NCI-H524 (cell line): ENCODE results near the gene MYDGF.
A peak's percentile ranks its signal among the peaks of the same experiment; 100 is the strongest.

Experiments
- DNase-seq, 2 experiments: peaks; one replicate each; lab custom pipeline; 2025; lab: John Stamatoyannopoulos, UW

Gene MYDGF

DNA sequence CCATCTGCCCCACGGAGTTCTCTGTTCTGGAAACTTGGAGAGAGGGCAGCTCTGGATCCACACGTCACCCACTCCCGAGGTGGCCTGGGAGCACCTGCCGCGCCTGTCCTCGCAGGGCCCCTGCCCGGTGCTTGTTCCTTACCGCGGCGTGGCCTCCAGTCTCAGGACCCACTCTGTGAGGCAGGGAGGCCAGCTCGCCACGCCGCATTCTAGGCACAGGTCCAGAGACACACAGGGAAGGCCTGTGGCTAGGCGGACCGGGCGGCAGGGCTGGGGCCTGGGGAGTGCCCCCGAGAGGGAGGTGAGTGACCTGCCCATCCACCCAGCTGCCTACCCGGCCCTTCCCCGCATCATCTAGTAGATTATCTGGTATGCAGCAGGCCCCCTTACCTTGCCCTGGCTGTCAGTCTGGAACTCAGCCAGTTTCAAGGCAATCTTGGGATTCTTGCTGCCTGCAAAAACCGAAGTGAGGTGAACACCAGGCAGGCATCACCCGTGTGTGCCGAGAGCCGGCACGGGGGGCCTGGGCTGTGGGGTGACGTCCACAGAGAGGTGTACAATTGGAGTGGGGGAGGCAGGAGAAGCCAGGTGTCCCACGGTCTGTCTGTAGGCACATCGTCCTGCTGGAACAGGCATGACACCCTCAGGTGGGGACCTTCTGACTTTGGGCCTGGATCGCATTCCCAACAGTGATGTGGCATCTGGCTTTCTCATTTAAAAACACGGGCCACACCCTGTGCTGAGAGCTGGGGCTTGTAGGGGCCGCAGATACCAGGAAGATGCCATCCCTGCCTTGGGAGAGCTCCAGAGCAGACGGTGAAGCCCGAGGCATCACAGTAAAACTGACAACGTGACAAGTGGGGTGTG is 29.9 kb upstream of the MYDGF start:
- DNase-seq = no peak

DNA sequence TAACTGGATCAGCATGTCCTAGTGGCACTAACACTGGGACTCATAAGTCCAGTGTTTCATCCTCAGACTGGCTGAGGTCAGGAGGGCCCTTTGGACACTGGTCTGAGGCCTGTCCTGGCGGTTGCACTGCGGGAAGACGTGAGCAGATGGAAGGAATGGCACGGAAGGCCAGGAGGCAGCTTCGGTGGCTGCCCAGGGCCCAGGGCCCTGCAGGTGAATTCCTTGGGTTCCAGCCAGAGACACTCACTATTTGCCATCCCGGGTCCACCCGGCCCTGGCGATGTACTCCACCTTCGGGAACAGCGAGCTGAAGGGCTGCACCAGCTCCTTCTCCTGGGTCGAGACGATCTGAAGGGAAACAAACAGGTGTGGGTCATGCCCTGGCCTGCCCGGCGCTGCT is 27.2 kb upstream of the MYDGF start:
- no peak for DNase-seq

DNA sequence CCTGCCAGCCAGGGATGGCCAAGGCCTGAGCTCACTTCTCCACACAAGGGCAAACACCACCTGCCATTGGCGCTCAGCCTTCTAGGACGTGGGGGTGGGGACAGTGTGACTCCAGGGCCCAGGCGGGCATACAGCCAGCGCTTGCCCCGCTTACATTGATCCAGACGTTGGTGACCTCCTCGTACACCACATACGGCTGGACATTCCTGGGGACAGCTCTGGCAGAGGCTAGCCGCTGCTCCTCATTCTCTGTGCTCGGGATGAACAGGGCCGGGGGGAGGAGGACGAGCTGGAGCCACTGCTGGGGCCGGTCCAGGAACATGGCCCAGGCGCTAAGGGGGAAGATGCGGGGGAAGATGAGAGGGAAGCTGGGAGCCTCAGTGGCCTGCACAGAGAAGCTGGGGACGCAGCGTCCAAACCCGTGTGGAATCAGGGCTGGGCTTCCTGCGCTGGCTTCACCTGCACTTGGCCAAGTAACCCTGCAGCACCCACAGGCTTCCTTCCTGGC is 25.1 kb upstream of the MYDGF start:
- DNase-seq = no peak

DNA sequence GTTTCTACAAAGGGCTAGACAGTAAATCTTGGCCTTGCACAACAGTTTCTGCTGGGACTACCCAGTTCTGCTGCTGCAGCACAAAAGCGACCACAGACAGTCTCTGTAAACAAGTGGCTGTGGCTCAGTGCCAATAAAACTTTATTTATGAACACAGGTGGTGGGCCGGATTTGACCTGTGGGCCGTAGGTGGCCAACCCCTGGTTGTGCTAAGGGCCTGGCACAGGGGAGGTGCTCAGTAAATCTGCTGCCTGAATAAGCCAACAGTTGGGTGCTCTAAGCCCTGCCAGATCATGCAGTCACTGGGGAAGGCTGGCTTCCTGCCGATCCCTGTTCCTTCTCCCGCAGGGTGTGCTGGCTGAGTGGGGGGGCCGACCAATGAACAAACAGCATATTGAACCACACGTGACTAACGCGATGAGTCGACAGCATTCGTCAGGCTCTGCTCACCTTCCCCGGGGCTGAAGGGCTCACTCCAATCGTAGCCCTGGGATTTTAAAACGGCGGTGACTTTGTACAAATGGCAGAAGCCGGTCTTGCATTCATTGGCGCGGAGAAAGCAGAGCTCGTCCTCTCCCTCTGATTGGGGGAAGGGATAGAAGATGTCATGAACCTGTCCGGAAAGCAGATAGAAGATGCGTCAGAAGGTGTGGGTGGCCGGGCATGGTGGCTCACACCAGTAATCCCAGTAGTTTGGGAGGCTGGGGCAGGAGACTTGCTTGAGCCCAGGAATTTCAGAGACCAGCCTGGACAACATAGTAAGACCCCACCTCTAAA is 24.3 kb upstream of the MYDGF start:
- DNase-seq = no peak

DNA sequence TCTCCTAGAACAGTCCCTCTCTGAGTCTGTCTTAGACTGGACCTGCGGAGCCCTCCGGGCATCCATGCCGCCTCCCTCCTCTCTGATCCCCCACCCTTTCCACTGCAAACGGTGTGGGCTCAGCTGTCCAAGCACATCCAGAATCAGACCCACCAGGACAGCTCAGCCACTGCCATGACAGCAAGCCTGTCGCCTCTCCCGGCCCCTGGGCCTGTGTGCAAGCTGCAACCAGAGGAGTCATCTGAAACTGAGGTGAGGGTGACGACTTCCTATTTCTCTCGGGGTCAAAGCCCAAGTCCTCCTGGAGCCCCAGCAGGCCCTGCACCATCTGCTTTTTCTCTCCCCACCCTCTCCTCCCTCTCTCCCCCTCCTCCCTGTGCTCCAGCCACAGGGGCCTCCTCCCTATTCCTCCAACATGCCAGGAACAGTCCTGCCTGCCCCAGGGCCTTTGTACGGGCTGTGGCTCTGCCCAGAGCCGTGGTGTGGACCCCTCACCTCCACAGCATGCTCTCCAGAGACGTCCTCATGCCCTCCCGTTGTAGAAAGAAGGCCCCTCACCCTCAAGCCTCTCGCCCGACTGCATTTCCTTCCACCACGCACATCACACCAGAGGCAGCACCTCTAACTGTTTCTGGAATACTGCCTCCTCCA is 23.5 kb upstream of the MYDGF start:
- no peak for DNase-seq

DNA sequence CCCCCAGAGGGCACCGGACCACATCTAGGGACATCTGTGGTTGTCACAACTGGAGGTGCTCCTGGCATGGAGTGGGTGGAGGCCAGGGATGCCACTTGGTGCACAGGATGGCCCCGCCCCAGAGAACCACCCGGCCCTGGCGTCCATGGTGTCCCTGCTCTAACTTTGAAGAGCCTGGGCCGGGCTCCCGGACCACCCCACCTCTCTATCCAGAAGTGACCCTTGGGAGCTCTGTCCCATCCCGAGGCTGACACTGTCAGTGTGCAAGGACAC is 22.9 kb upstream of the MYDGF start:
- no peak for DNase-seq

DNA sequence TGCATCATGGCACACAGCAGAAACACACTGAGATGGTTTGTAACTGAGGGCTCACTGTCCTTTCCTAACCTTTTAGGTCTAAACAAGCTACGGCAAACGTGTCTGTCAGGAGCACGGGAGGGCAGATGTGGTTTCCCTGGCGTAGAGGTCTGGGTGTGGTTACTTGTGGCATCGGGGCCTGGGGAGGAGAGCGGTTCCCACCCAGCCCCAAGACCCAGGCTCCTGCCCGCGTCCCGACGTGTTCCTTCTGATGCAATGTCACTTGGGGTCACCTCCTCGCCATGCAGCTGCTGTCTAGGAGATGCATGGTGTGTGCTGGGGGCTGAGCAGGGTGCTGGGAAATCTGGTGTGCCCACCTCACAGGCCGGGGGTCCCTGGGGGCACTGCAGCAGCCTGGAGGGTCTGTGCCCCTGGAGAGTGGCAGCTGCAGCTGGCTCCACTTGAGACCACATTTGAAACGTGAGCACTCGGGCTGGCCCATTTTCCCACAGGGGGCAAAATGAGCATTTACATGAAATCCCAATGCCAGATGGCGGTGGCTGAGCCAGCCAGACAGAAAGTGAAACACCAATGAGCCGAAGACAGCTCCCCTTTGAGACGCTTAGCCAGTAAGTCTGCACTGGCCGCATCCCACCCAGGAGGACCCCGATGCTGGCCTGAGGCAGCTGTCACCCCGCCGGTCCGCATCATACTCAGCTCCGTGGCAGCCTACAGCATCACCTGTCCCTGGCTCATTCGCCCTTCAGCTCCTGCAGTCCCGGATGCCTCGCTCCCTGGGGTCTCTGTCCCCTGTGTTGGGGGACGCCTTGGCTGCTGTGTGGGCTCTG is 22.3 kb upstream of the MYDGF start:
- DNase-seq = peak; percentile 97 to 99

DNA sequence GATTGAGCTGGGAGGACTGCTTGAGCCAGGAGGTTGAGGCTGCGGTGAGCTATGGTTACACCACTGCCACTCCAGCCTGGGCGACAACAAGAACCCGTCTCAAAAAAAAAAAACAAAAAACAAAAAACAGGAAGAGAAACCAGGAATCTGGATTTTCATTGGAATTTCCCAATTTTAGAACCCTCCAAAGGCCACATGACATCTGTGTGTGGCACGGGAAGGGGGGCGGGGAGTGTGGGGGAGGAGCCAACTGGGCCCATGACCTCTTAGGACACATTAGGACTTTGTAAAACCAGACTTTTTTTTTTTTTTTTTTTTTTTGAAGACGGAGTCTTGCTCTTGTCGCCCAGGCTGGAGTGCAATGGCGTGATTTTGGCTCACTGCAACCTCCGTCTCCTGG is 21.2 kb upstream of the MYDGF start:
- no peak for DNase-seq

DNA sequence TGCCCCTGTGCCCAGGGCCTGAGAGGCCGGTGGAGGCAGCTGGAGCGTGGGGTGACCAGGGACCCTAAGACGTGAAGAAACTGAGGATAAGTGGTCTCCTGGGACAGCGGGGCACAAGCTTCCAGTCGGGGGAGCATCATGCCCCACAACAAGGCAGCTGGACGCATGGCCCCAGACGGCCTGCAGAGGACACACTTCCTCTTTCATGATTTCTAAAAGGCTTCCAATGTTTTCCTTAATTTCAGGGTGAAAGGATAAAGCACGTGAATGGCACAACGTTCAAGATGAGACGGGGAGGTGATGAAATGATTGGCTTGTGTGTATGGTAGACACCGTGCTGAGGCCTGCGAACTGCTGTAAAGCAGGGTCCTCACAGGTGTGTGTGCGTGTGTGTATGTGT is 20.2 kb upstream of the MYDGF start:
- DNase-seq = no peak

DNA sequence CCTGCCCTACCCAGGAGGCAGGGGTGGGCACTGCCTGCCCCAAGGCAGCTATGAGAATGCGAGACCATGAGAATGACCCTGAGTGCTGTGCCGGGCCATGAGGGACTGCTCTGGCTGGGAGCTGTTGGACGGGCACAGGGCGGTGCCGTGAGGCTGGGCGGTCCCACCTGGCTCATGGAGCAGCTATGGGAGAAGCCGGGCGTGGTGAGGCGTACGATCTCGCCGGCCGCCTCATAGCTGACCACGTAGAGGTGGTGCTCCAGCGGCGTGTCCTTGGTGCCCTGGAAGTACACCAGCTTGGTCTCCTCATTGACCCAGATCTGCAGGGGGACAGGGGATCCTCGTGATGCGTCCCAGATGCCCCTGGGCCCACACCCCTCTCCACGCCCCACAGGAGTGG is 19.3 kb upstream of the MYDGF start:
- no peak for DNase-seq

DNA sequence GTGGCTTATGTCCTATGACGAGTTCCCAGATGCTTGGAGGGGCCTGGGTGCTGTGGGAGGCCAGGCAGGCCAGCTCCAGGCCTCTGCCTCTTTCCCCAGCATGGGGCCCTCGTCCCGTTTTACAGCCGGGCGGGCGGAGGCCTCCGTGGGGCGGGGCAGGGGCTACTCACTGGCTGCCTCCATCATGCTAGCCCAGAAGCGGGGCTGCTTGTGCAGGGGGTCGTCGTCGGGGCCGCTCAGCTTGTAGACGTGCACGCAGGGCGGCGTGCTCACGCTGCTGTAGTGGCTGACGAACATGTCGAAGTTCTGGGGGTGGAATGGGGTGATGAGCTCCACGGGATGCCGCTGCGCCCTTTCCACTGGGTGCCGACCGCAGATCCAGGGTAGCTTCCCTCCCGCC is 18.4 kb upstream of the MYDGF start:
- no peak for DNase-seq

DNA sequence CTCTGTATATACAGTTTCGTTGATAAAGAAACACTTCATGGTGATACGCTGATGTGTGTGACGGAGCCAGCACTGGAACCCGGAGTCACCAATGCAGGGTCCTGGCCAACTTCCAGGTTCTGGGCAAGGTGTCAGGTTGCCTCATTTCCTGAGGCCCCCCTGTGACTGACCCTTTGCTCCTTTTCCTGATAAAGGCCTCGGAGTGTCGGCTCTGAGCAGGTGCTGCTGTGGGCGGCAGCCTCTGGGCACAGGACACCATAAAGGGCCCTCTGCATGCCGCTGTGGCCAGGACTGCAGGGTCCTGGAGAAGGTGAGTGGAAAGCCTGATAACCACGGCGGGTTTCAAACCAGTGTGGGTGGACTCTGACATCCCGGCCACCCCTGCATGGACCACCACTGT is 17.3 kb upstream of the MYDGF start:
- no peak for DNase-seq

DNA sequence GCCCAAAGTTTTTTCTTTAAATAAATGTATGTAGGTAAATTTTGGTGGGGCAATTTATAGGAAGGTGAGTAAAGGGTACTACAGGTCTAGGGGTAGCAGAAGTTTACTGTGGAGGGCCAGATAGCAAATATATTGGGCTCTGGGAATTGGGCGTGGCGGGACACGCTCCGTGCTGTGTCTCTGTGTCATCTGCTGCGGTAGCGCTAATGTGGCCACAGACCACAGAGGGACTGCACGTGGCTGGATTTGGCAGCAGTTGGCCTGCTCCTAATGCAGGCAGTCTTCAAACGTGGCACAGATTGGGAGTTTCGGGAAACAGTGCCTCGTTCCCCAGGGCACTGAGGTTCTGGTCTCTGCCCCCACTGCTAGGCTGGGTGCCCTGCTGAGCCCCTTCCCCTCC is 16.6 kb upstream of the MYDGF start:
- no peak for DNase-seq

DNA sequence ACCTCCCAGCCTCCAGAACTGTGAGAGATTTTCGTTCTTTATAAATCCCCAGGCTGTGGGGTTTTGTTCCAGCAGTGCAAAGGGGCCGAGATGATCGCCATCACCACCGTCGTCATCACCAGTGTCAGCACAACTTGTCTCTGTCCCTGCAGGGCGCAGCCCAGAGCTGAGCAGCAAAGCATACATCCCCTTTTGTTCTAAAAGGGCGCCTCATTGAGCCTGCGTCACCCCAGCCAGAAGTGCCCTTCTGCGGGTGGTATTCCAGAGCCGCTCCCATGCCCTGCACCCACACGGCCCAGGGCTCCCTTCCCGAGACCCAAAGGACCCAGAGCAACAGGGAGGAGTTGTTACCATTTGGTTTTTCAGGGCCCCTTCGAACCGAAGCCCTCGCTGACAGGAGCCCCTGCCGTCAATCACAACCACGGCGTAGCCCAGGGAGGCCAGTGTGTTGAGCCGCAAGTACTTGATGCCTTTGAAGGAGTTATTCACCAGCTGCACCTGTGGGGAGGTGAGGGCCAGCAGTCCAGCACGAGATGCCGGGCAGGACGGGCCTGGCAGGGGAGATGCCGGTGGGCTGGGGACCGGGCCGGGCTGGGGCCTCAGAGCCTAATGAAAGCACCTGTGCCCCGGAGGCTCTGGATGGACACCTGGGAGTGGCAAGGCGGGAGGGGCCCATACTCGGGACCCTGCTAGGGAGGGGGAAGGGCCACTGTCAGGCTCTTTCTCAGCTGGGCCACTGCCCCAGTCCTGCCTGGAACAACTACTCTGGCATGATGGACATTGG is 14.4 kb upstream of the MYDGF start:
- no peak for DNase-seq

DNA sequence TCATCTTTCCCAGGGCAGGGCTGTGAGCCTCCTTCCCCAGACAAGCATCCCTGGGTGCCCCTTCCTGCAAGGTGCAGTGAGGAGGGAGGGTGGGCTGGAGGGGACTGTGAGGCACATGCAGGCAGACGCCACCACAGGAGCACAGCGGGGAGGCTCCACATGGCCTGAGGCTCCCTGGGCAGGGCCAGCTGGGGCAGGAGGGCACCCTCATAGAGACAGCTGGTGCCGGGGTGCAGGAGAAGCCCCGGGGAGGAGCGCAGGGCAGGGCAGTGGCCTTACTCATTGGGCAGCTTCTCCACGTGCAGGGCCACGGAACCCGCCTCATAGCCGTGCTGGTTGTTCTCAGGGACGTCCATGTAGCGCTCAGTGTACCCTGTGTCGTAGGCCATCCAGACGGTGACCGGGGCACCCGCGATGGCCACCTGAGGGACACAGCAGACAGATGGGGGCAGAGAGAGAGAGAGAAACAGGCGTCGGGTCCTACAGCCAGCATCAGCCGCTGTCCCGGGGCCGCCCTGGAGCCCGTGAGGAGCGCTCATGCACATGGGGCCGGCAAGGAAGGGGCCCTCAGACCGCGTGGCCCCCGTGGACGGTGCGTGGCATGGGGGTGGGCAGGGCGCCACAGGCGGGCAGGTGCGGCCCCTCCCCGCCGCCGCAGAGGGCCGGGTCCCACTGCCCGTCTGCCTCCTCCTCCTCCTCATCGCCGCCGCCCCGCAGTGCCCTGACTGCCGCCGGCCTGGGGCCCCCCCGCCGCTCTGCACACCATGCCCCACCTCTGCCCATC is 12.5 kb upstream of the MYDGF start:
- no peak for DNase-seq

DNA sequence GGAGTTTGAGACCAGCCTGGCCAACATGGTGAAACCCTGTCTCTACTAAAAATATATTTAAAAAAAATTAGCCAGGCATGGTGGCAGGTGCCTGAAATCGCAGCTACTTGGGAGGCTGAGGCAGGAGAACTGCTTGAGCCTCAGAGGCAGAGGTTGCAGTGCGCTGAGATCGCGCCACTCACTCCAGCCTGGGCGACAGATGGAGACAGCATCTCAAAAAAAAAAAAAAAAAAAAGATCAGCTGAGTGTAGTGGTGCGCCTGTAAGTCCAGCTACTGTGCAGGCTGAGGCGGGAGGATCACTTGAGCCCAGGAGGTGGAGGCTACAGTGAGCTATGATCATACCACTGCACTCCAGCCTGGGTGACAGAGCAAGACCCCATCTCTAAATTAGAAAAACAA is 9.9 kb upstream of the MYDGF start:
- DNase-seq = peak in 1 of 2 experiments; percentile 50

DNA sequence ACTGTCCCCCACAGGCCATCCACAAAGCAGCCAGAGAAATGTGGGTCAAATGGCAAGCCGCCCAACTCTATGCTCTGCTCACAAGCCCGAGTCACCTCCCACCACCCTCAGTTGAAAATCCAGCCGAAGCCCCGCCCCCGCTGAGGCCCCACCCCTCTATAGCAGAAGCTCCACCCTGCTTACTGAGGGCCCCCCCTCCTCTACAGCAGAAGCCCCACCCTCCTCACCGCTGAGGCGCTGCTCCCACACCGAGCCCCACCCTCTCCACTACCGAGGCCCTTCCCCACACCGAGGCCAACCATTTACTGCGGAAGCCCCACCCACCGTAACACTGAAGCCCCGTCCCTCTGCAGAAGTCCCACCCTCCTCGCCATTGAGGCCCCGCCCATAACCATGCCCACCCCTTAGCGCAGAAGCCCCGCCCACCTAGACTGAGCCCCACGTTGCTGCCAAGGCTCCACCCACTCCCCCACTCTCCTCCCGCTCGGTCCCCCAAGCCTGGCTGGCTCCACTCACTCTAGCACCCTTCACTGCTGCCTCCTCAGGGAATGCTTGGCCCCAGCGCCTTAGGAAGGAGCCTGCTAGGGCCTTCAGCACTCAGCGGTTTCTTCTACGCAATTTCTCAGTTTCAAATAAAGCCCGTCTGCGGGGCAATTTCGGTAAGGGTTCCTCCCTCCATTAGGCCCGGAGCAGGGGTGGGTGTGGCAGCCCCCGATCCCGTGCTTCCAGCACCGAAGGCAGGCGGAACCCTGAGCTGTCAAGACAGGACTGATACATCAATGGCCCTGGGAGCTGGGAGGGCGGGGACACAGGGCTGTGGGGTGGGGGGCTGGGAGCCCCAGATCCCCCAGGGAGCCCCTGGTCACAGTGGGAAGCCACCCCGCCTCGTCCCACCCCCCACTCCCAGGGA is 9.0 kb upstream of the MYDGF start:
- DNase-seq = no peak

DNA sequence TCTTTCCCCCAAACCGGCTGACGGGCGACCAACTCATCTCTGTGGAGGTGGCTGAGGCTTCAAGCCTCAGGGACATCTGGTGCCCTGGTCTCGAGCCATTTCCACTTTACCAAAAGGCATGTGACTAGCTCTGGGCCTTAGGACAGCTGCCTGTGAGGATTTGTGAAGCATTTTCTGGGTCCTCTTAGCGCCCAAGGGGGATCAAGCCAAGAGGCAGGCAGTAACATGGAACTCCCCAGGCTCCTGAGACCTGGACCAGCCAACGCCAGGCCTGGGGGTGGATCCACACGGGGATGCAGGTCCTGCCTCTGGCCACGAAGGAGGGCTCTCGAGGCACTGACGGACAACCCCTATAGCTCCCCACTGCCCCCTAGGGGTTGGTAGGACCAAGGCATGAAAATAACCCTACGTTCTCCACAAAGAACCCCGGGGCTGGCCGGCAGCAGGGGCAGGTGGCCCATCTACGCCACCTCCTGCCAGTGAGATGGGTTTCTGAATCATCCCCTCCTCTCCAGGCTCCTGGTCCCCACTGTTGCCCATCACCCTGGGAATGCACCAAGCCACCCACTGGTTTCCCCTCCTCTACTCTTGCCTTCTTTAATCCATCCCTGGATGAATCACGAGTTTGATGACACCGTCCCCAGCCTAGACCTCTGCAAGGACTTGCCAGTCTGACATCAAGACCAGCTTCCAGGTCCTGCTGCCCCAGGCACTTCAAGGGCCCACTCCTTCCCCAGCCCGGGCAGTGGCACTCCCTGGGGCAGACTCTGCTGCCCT is 7.0 kb upstream of the MYDGF start:
- peak; percentile 89 to 97 for DNase-seq

DNA sequence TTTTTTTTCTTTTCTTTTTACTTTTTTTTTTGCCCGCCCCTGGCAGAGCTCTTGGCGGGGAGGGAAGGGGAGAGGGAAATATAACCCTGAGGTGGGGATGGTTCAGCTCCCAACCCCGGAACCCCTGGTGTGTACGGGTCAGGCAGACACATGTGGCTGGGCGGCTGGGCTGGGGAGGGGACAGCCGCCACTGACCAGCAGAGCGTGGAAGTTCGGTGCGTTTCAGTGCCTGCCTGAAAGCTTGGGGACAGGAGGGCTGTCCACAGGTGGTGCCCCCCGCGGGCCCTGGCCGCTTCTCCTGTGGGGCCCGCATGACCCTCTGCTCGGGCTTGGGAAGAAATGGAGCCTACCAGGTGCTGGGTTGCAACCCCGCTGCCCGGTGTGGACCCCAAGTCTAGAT is 5.2 kb upstream of the MYDGF start:
- DNase-seq = no peak
